ENCODE measurements around the gene IL1RAPL1. TPM values are rescaled to one million over a fixed set of nuclear protein-coding genes. Genes with fewer than 3 reads are reported as not detected.

IL1RAPL1 gene
- total RNA-seq, 2 donors from 2014 or later: 0.66 to 1.1 TPM

DNA sequence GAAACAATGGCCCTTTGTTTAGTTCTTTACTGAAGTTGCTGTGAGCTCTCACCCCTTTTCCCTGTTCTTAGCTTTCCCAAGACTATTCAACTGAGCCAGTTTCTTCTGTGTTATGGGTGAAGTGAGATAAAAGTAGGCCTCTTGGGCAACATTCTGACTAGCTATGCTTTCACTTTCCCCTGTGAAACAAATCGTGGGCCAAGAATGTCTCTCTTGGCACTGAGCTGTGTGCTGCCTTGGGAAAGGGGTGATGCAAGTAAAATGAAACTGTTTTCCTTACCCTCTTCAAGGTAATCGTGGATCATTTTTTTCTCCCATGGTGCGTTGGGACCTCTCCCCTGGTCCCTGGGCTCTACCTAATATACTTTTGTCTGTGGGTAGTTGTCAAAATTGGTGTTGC is 974.2 kb downstream of the IL1RAPL1 start:
- WGBS, 2 experiments (ENCODE audit: insufficient coverage in 1 of 2, insufficient read length in 1 of 2): 100% methylated on average over 2 of the region's 3 CpGs; no CpG with 5 or more reads in 1 of the 2 experiments
- no peaks in the 10 kb centered on the region for H3K36me3 Mint-ChIP-seq (ENCODE audit: low read depth)
- TF ChIP-seq, protein P1, sequence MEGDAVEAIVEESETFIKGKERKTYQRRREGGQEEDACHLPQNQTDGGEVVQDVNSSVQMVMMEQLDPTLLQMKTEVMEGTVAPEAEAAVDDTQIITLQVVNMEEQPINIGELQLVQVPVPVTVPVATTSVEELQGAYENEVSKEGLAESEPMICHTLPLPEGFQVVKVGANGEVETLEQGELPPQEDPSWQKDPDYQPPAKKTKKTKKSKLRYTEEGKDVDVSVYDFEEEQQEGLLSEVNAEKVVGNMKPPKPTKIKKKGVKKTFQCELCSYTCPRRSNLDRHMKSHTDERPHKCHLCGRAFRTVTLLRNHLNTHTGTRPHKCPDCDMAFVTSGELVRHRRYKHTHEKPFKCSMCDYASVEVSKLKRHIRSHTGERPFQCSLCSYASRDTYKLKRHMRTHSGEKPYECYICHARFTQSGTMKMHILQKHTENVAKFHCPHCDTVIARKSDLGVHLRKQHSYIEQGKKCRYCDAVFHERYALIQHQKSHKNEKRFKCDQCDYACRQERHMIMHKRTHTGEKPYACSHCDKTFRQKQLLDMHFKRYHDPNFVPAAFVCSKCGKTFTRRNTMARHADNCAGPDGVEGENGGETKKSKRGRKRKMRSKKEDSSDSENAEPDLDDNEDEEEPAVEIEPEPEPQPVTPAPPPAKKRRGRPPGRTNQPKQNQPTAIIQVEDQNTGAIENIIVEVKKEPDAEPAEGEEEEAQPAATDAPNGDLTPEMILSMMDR (conservative IDR thresholded peaks at IDR 0.05): no peak
- no peak overlapping the region for H3K27ac Mint-ChIP-seq
- Histone ChIP-seq H3K4me1 (ENCODE audit: control insufficient read depth, insufficient read depth, low read length) (no peaks in the 10 kb centered on the region), H3K4me3 (ENCODE audit: low read length) (no peak overlapping the region), H3K27me3 (ENCODE audit: control insufficient read depth, insufficient read depth, low read length, poor library complexity, severe bottlenecking) (no peaks in the 10 kb centered on the region), H3K36me3 (ENCODE audit: control insufficient read depth, insufficient read depth, low read length) (no peaks in the 10 kb centered on the region), H3K9ac (ENCODE audit: extremely low read depth, low read length, poor library complexity, severe bottlenecking) (no peak overlapping the region), H3K27ac (ENCODE audit: low read depth, low read length) (no peak overlapping the region), H3K9me3 (ENCODE audit: control insufficient read depth, low read length) (no peaks in the 10 kb centered on the region)
- no peak for DNase-seq
- H3K4me1 Mint-ChIP-seq: no peaks in the 10 kb centered on the region
- no peaks in the 10 kb centered on the region for H3K27me3 Mint-ChIP-seq (ENCODE audit: insufficient read depth)
- peaks cover 32% of the 10 kb centered on the region for H3K9me3 Mint-ChIP-seq
- no peak overlapping the region for H3K4me3 Mint-ChIP-seq

DNA sequence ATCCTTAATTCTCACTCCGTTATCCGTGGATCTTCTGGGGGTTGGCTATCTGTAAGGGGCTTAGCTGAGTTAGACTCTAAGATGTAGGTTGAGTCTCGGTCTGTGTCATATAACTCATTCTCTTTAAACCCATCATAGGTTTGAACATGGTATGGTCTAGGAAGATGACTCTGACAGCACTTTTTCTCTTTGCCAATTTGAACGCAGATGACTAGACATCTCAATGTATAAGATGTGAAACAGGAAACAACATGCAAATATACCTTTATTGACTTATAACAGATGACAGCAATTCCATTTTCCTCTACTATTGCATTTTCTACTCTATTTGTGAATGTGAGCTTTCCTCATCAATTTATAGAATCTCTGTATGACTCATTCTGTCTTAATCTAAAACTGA is 993.3 kb downstream of the IL1RAPL1 start:
- TF ChIP-seq, protein P1 (conservative IDR thresholded peaks at IDR 0.05): no peak
- Histone ChIP-seq H3K36me3 (ENCODE audit: control insufficient read depth, insufficient read depth, low read length) (no peaks in the 10 kb centered on the region), H3K4me1 (ENCODE audit: control insufficient read depth, insufficient read depth, low read length) (no peaks in the 10 kb centered on the region), H3K27ac (ENCODE audit: low read depth, low read length) (no peak overlapping the region), H3K9ac (ENCODE audit: extremely low read depth, low read length, poor library complexity, severe bottlenecking) (no peak overlapping the region), H3K9me3 (ENCODE audit: control insufficient read depth, low read length) (no peaks in the 10 kb centered on the region), H3K27me3 (ENCODE audit: control insufficient read depth, insufficient read depth, low read length, poor library complexity, severe bottlenecking) (no peaks in the 10 kb centered on the region), H3K4me3 (ENCODE audit: low read length) (no peak overlapping the region)
- DNase-seq: no peak
- no peaks in the 10 kb centered on the region for H3K36me3 Mint-ChIP-seq (ENCODE audit: low read depth)
- no peaks in the 10 kb centered on the region for H3K9me3 Mint-ChIP-seq
- H3K4me1 Mint-ChIP-seq: peaks cover 2% of the 10 kb centered on the region
- H3K27me3 Mint-ChIP-seq (ENCODE audit: insufficient read depth): no peaks in the 10 kb centered on the region
- H3K27ac Mint-ChIP-seq: no peak overlapping the region
- WGBS, 2 experiments (ENCODE audit: insufficient coverage in 1 of 2, insufficient read length in 1 of 2): 96% methylated on average over 4 of the region's 4 CpGs; no CpG with 5 or more reads in 1 of the 2 experiments
- H3K4me3 Mint-ChIP-seq: no peak overlapping the region

DNA sequence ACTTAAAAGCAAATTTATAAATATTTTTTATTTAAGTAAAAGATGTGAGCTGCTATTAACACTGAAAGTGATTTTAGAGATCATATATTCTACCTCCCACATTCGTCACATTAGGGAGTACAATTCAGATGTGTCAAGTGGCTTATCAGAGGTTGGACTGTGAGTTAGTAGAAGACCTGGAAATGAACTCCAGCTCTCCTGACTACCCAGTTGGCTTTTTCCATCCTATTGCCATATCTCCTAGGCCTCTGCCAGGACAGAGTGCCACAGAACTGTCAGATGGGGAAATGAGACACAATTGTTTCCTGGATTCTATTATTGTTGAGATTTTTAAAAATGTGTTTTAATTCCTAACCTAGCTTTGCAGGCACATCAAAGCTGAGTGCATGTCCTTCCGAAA is 994.0 kb downstream of the IL1RAPL1 start:
- TF ChIP-seq, protein P1 (conservative IDR thresholded peaks at IDR 0.05): no peak
- no peak for DNase-seq
- Mint-ChIP-seq H3K27me3 (ENCODE audit: insufficient read depth) (no peaks in the 10 kb centered on the region), H3K36me3 (ENCODE audit: low read depth) (no peaks in the 10 kb centered on the region), H3K9me3 (no peaks in the 10 kb centered on the region), H3K4me1 (peaks cover 2% of the 10 kb centered on the region), H3K4me3 (no peak overlapping the region), H3K27ac (no peak overlapping the region)
- H3K27me3 ChIP-seq (ENCODE audit: control insufficient read depth, insufficient read depth, low read length, poor library complexity, severe bottlenecking): no peaks in the 10 kb centered on the region
- H3K36me3 ChIP-seq (ENCODE audit: control insufficient read depth, insufficient read depth, low read length): no peaks in the 10 kb centered on the region
- H3K9ac ChIP-seq (ENCODE audit: extremely low read depth, low read length, poor library complexity, severe bottlenecking): no peak overlapping the region
- 100% methylated on average over 1 of the region's 2 CpGs; no CpG with 5 or more reads in 1 of the 2 experiments for WGBS, 2 experiments (ENCODE audit: insufficient coverage in 1 of 2, insufficient read length in 1 of 2)
- no peak overlapping the region for H3K4me3 ChIP-seq (ENCODE audit: low read length)
- no peaks in the 10 kb centered on the region for H3K4me1 ChIP-seq (ENCODE audit: control insufficient read depth, insufficient read depth, low read length)
- H3K9me3 ChIP-seq (ENCODE audit: control insufficient read depth, low read length): no peaks in the 10 kb centered on the region
- H3K27ac ChIP-seq (ENCODE audit: low read depth, low read length): no peak overlapping the region
